Measurements from ENCODE around the gene CST9L. TPM values are rescaled to one million over a fixed set of nuclear protein-coding genes. Genes with fewer than 3 reads are reported as not detected.

CST9L gene
- total RNA-seq, 1 donor from 2014 or later: not detected

GRCh38 chr20:23546435-23547144 is 21.7 kb downstream of the CST9L start:
- DNase-seq: no peak

- DNase-seq: no peak
Measured at GRCh38 chr20:23544133-23544532, 24.2 kb downstream of the CST9L start.

- no peak for DNase-seq
Measured at GRCh38 chr20:23542801-23543200, 25.5 kb downstream of the CST9L start.

- DNase-seq: no peak
Measured at GRCh38 chr20:23541776-23542175, 26.5 kb downstream of the CST9L start.

- no peak for DNase-seq
Measured at GRCh38 chr20:23541330-23541729, 27.0 kb downstream of the CST9L start.

- DNase-seq: no peak
Measured at GRCh38 chr20:23540624-23541023, 27.7 kb downstream of the CST9L start.

- DNase-seq: no peak
Measured at GRCh38 chr20:23537030-23537429, 31.3 kb downstream of the CST9L start.

GRCh38 chr20:23536328-23536974 is 31.8 kb downstream of the CST9L start:
- no peak for DNase-seq

GRCh38 chr20:23534801-23535593 is 33.3 kb downstream of the CST9L start:
- DNase-seq: peak; percentile 35

- no peak for DNase-seq
Measured at GRCh38 chr20:23533161-23533560, 35.1 kb downstream of the CST9L start.

- no peak for DNase-seq
Measured at GRCh38 chr20:23532533-23532932, 35.8 kb downstream of the CST9L start.

- no peak for DNase-seq
Measured at GRCh38 chr20:23530937-23531567, 37.2 kb downstream of the CST9L start.

- DNase-seq: no peak
Measured at GRCh38 chr20:23528867-23529431, 39.3 kb downstream of the CST9L start.

GRCh38 chr20:23526850-23527249 is 41.4 kb downstream of the CST9L start:
- no peak for DNase-seq

- no peak for DNase-seq
Measured at GRCh38 chr20:23524146-23524545, 44.1 kb downstream of the CST9L start.

- DNase-seq: no peak
Measured at GRCh38 chr20:23520185-23520584, 48.1 kb downstream of the CST9L start.

GRCh38 chr20:23519556-23519955 is 48.7 kb downstream of the CST9L start:
- no peak for DNase-seq

- no peak for DNase-seq
Measured at GRCh38 chr20:23517719-23518118, 50.6 kb downstream of the CST9L start.

GRCh38 chr20:23515250-23515939 is 52.9 kb downstream of the CST9L start:
- DNase-seq: no peak

- no peak for DNase-seq
Measured at GRCh38 chr20:23514848-23515247, 53.4 kb downstream of the CST9L start.
